GM19351 (cell line): Measurements from ENCODE around the gene NLRP14.

Experiments used
- ATAC-seq: cut with Tn5 transposase; IDR thresholded peaks from one replicate; pipeline ENCODE4 v1.9.1; 2021; ENCODE audit warnings: mild to moderate bottlenecking, moderate library complexity; ENCODE audit not compliant: unreplicated experiment

The NLRP14 gene

GRCh38 chr11:7020183-7020917, at the start of gene NLRP14, which contains the start of gene ZNF214:
Gene NLRP14 (plus strand): TSS chr11:7020479. CDS start chr11:7038587, 18,108 bp downstream.
Gene ZNF214 (minus strand): TSS chr11:7020346. CDS start chr11:7002835, 17,511 bp downstream.
- ATAC-seq = peak; percentile 39

DNA sequence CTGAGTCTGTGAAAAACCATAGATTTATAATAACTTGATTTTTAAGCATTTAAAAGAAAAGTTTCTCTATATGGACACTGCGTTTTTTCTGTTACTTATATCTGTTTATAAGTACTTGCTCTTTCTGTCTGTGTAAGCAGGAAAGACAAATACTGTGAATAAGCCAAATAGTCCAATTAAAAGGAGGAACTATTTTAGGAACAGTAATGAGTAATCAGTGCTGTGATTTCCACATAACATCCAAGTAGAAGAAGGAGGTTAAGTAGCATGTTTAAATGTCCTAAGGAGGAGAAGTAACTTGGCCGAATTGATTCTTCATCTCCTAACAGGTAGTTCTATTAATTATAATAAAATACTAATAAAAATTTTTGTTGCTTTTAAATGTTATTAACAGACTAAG, 40.9 kb upstream of the NLRP14 start:
- no peak for ATAC-seq

- no peak for ATAC-seq
These were observed 33.8 kb upstream of the NLRP14 start for GRCh38 chr11:6986487-6986886.

- ATAC-seq = no peak
These were observed 31.8 kb upstream of the NLRP14 start for GRCh38 chr11:6988506-6988905.

DNA sequence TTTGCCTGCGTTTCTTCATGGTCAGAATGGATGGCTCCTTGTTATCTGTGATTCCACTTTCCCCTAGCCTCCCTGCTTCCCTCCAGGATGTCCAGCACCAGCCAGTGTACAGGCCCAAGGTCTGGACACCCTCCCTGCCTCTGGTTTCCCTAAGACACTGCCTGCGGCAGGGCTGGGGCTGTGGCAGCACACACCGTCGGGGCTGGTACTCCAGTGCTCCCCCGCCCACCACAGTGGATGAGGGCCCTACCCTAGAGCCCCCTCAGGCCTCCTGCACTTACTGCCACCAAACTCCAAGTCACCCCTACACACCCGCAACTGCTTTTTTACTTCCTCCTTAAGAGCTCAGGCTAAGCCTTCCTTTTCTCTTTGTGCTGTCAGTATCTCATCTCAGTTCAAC, 29.1 kb upstream of the NLRP14 start:
- no peak for ATAC-seq

- ATAC-seq = no peak
These were observed 28.3 kb upstream of the NLRP14 start for GRCh38 chr11:6992026-6992425.

DNA sequence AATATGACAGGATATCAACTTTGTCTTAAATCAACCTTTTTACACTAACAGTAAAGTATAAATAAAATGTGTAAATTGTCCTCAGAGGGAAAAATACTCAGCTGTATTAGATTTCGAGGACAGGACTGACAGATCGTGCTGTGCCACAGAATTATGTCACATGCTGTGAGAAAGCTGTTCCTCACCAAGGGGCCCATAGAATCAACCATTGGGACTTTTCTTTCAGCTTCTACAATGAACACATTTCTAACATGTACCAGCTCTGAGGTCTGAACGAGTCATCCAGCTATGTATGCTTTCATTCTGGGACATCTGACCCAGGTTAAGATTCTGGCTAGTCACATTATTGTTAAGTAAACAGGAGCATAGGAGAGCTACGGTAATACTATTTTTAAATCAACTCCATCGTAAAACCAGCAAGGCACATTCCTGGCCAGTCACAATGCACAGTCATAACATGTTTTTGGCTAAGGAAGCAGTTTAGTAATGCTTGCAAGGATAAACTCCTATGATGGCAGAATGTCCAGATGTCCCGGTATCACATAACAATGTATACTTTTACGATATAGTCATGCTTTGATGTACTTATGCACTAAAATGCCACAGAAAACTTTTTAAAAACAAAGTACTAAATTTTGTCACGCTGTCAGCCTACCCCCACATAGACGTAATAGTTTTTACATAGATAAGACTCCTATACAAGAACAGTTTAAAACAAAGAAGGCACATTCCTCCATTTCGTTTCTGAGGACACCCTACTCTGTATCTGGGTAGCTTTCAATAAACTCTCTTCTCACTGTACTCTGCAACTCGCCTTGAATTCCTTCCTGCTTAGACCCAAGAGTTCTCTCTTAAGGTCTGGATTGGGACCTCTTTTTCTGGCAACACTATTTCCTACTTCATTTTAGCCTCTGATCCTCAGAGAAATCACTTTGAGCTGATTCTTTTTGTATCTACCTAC, 27.5 kb upstream of the NLRP14 start:
- ATAC-seq = no peak

- ATAC-seq = no peak
These were observed 24.6 kb upstream of the NLRP14 start for GRCh38 chr11:6995703-6996102.

DNA sequence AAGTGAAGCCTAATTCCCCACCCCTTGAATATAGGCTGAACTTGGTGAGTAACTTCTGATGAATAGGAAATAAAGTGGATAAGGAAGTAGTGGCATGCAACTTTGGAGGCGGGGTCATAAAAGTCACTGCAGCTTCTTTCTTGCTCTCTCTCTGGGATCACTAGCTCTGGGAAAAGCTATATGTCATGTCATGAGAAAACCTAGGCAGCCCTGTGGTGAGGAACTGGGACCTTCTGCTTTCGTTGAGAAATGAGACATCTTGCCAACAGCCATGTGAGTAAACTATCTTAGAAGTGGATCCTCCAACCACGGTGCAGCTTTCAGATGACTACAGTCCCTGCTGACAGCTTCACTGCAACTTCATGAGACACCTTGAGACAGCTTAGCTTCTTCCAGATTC, 15.8 kb upstream of the NLRP14 start:
- peak; percentile 90 for ATAC-seq

DNA sequence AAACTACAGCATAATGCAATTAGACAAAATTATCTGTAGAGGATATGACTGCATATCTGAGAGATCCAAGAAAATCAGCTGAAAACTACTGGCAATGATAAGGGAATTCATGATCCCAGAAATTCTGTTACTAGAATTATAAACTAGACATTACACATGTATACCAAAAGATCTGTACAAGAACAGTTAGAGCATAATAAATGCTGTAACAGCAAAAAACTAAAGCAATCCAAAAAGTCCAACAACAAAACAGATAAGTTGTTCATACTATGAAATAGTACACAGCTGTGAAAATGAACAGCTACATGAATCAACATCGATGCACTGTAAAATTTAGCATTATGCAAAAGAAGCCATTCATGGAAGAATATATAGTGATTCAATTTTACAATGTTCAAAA, 6.2 kb upstream of the NLRP14 start:
- ATAC-seq = no peak

DNA sequence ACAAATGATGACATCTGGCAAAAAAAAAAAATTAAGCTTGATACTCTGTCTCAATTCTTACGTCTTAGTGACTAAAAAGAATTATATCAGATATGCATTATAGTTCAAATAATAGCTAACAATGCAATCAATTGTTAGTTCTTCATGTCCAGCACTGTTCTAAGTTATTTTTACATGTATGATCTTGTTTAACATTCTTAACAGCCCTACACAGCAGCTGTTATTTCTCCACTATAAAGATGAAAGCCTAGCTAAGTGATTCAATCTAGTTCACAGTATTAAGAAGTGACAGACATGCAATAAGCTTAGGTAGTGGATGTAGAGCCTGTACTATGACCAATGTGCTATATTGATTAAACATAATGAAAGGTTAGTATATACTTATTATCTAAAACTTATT, 4.3 kb upstream of the NLRP14 start:
- no peak for ATAC-seq

DNA sequence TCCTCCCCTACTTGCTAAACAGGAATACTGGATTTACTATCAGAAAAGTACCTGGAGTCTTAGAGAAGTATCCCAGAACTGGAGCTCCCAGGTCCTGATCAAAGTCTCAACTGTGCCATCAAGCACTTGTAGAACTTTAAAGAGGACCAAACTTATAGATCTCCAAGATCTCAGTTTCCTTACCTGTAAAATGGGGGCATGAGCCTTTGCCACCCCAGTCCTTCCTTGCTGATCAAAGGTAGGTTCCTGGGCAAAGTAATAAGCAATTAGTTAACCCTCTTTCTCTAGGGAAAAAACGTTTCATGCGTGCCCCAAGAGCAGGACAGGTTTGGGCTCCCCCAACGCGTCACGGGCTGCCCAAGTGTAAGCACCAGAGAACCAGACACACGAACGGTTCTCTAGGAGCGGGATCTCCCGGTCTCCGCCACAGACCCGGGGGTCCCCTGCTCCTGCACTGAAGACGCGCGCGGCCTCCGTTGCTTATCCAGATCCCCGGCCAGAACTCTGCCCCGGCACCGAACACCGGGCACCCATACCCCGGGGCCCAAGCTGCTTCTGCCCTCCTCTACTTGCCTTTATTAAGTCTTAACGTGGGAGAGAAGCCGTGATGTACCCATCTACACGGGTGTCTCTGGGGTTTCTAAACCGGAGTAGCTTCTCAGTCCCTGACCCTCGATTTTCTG, 638 bp upstream of the NLRP14 start:
- ATAC-seq = peak; percentile 32

GRCh38 chr11:7021318-7021717, 1.0 kb downstream of the NLRP14 start:
- ATAC-seq = no peak

DNA sequence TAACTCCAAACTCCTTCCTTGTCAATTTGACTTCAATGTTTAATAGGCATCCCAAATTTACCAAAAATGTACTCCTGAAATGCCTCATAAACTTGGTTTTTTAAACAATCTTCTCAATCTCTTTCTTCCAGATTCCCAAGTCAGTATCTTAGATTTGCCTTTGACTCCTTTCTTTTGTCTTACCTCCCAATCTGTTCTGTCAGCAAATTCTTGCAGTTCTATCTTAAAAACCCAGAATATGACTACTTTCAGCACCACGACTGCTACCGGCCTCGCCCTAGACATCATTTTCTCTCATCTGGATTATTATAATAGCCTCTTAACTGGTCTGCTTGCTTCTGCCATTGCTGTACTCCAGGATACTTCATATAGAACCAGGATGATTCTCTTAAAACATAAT, 7.9 kb downstream of the NLRP14 start:
- no peak for ATAC-seq

DNA sequence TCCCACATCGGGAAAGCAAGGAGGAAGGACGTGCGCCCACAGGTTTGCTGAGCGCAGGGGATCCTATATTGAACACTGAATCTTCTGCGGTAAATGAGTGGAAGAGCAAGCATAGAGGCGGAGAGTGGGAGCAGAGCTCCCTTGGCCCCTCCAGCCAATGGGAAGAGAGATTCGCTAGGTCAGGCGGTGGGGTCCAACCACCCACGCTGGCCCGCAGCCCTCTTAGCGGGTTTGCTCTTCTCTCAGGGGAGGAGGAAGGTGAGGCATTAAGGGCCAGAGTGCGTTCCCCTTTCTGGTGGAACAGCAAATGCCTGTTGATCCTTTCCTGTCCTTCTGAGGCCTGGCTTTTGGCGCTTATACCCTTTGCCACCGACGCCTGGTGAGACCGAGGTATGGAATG, 10.6 kb downstream of the NLRP14 start:
- no peak for ATAC-seq

DNA sequence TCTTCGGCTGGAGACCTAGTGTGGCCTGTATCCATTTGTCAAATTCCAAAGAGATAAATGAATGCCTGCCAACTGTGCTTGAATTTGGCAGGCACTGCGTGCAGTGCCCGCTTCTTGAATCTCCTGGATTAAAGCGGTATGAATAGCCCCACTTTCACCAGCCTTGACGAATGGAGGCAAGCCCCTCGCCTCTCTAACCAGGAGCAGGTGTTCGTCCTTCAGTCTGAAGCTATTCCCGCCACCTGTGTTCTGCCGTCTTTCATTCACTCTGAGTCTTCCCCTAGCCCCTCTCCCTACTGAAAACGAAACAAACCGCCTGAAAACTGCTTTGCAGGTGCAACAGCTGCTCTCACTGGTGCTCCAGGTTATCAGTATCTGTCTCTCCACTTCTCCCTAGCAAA, 11.2 kb downstream of the NLRP14 start:
- ATAC-seq = no peak

- no peak for ATAC-seq
These were observed 12.4 kb downstream of the NLRP14 start for GRCh38 chr11:7032692-7033091.

DNA sequence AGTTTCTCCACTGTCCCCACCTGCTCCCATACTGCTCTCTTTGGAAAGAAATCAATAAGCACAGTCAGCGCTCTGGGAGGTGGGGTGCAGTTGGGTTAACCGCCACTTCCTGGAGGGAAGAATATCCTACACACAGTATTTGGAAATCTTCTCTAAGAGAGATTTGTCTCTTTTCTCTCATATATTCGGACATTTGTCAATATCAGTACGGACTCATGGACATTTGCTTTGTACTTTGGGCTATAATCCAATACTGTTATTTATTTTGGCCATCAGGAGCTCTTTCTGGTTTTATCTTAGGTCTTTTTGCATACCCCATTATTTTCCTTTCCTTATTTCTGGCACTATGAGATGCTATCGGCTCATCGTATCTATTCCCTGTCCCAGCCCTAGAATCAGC, 13.7 kb downstream of the NLRP14 start:
- ATAC-seq = no peak

- no peak for ATAC-seq
These were observed 26.3 kb downstream of the NLRP14 start for GRCh38 chr11:7046474-7047175.

DNA sequence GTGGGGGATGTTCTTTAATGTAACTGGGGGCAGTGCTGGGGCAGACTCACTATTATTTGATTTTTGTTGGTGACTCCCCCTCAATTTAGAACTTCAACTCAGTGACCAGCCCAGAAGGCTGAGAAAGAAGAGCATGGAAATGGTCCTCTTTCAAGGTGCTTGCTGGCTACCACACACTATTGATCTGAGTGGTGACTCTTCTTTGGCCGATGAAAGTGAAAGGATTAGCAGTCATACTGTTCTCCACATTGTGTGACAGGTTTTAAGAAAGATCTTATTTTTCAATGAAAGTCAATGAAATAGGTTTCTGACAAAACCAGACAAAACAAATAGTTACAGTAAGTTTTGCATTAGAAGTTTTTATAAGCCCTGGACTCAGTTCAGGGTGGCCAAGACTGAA, 29.9 kb downstream of the NLRP14 start:
- peak; percentile 65 for ATAC-seq
